Liver (tissue), 9 donors: ENCODE results near the gene KRT83. TPM values are rescaled to one million over a fixed set of nuclear protein-coding genes. Genes with fewer than 3 reads are reported as not detected.

Experiments used
- DNase-seq: peaks from one replicate; pipeline ENCODE4 v3.0.0-alpha.2; 2017; ENCODE audit warnings: low spot score
- H3K27ac ChIP-seq, 2 donors: one replicate each; pipeline ENCODE4 v1.7.0; 2013; ENCODE audit warnings: inconsistent platforms in 2 of 2, low read length in 2 of 2, control low read depth in 1 of 2, low read depth in 1 of 2, mild to moderate bottlenecking in 1 of 2
- H3K27me3 ChIP-seq, 4 donors: one replicate each; pipeline versions ENCODE4 v1.6.1 to v1.7.0; 2013; ENCODE audit warnings: low read length in 3 of 4, inconsistent platforms in 1 of 4, mild to moderate bottlenecking in 1 of 4, moderate library complexity in 1 of 4; ENCODE audit not compliant: control insufficient read depth in 4 of 4, insufficient read depth in 4 of 4
- H3K36me3 ChIP-seq, 4 donors: one replicate each; pipeline versions ENCODE4 v1.6.1 to v1.7.0; 2013; ENCODE audit warnings: low read length in 3 of 4, mild to moderate bottlenecking in 3 of 4, low read depth in 1 of 4, moderate library complexity in 1 of 4; ENCODE audit not compliant: control insufficient read depth in 4 of 4, insufficient read depth in 3 of 4
- H3K4me1 ChIP-seq, 4 donors: one replicate each; pipeline versions ENCODE4 v1.6.1 to v1.7.0; 2013; ENCODE audit warnings: low read length in 3 of 4, mild to moderate bottlenecking in 3 of 4, moderate library complexity in 1 of 4; ENCODE audit not compliant: control insufficient read depth in 4 of 4, insufficient read depth in 4 of 4
- H3K4me3 ChIP-seq, 3 donors: one replicate each; pipeline versions ENCODE4 v1.6.1 to v1.7.0; 2013; ENCODE audit warnings: low read length in 3 of 3, control low read depth in 1 of 3, low read depth in 1 of 3, mild to moderate bottlenecking in 1 of 3
- H3K9ac ChIP-seq, 2 donors: one replicate each; pipeline ENCODE4 v1.7.0; 2013; ENCODE audit warnings: low read length in 2 of 2, mild to moderate bottlenecking in 2 of 2, moderate library complexity in 2 of 2, control low read depth in 1 of 2, low read depth in 1 of 2
- H3K9me3 ChIP-seq, 4 donors: one replicate each; pipeline versions ENCODE4 v1.6.1 to v1.7.0; 2013; ENCODE audit warnings: low read length in 3 of 4; ENCODE audit not compliant: control insufficient read depth in 4 of 4
- EGR1 ChIP-seq, 2 donors: IDR thresholded peaks; 2 replicates each; pipeline ENCODE4 v1.6.1; 2016 to 2018; ENCODE audit warnings: antibody characterized with exemption in 2 of 2, low read depth in 2 of 2
- FOXA1 ChIP-seq: IDR thresholded peaks from 2 replicates; pipeline ENCODE4 v1.6.1; 2016; ENCODE audit warnings: antibody characterized with exemption
- FOXA2 ChIP-seq: IDR thresholded peaks from 2 replicates; pipeline ENCODE4 v1.6.1; 2016; ENCODE audit warnings: antibody characterized with exemption
- GABPA ChIP-seq, 2 donors: IDR thresholded peaks in 1 of 2; conservative IDR thresholded peaks in 1 of 2; 2 replicates each; pipeline ENCODE4 v1.6.1; 2016; ENCODE audit warnings: antibody characterized with exemption in 2 of 2, mild to moderate bottlenecking in 1 of 2, moderate library complexity in 1 of 2
- HNF4A ChIP-seq, 2 donors: conservative IDR thresholded peaks; 2 replicates each; pipeline ENCODE4 v1.6.1; 2016; ENCODE audit warnings: antibody characterized with exemption in 2 of 2, mild to moderate bottlenecking in 2 of 2
- HNF4G ChIP-seq: IDR thresholded peaks from 2 replicates; pipeline ENCODE4 v1.6.1; 2016; ENCODE audit warnings: antibody characterized with exemption
- JUND ChIP-seq, 2 donors: IDR thresholded peaks; 2 replicates each; pipeline ENCODE4 v1.6.1; 2016; ENCODE audit warnings: antibody characterized with exemption in 2 of 2
- RAD21 ChIP-seq, 2 donors: IDR thresholded peaks; 2 replicates each; pipeline ENCODE4 v1.6.1; 2016; ENCODE audit warnings: antibody characterized with exemption in 2 of 2, mild to moderate bottlenecking in 2 of 2
- RXRA ChIP-seq, 2 donors: IDR thresholded peaks; 2 replicates each; pipeline ENCODE4 v1.6.1; 2017 to 2018; ENCODE audit warnings: antibody characterized with exemption in 2 of 2, mild to moderate bottlenecking in 1 of 2
- SP1 ChIP-seq: IDR thresholded peaks from 2 replicates; pipeline ENCODE4 v1.6.1; 2018; ENCODE audit warnings: antibody characterized with exemption, mild to moderate bottlenecking
- TAF1 ChIP-seq: conservative IDR thresholded peaks from 2 replicates; pipeline ENCODE4 v1.6.1; 2016; ENCODE audit warnings: antibody characterized with exemption, mild to moderate bottlenecking
- YY1 ChIP-seq: IDR thresholded peaks from 2 replicates; pipeline ENCODE4 v1.6.1; 2016; ENCODE audit warnings: antibody characterized with exemption, mild to moderate bottlenecking
- WGBS: extraction: QIAGEN DNeasy Blood & Tissue Kit; methylation state at CpG from one replicate; pipeline ENCODE4 v1.1.7; 2013; 5-methylcytosine and 5-hydroxymethylcytosine counted together
- polyA plus RNA-seq, 2 donors: library from polyadenylated mRNA; stranded (reverse) in 1 of 2; unstranded in 1 of 2; fragments of 200-250 nt in 1 of 2; fragments of >200 nt in 1 of 2; fragmentation: Nextera tagmentation in 1 of 2; extraction: Ambion mirVana in 1 of 2; gene quantifications; one replicate each; pipeline versions ENCODE4 v1.2.1 to v1.2.3, GENCODE V29; 2013 to 2015
- total RNA-seq, 2 donors: library from RNA; depleted of rRNA; stranded (reverse); fragments of >200 nt; gene quantifications; one replicate each; pipeline ENCODE4 v1.2.3, GENCODE V29; 2014
- TF ChIP-seq, protein P1 (sequence below): IDR thresholded peaks from 2 replicates; pipeline ENCODE4 v1.6.1; 2016; ENCODE audit warnings: antibody characterized with exemption
- TF ChIP-seq, protein P2 (sequence below): IDR thresholded peaks from 2 replicates; pipeline ENCODE4 v1.6.1; 2016; ENCODE audit warnings: antibody characterized with exemption, mild to moderate bottlenecking
- TF ChIP-seq, protein P3 (sequence below): IDR thresholded peaks from 2 replicates; pipeline ENCODE4 v1.6.1; 2016; ENCODE audit warnings: antibody characterized with exemption
- TF ChIP-seq, protein P4 (sequence below): fragments of 150-350 bp; IDR thresholded peaks from 2 replicates; pipeline ENCODE4 v1.5.1; 2017; ENCODE audit warnings: improper control_type of control experiment, low read depth, low read length; ENCODE audit not compliant: missing input control
- donor health status: healthy.
- donor health status: healthy.
- donor health status: healthy.
- donor health status: healthy.
- donor health status: healthy.

KRT83 gene
- total and polyA plus RNA-seq, 4 donors = not detected

DNA sequence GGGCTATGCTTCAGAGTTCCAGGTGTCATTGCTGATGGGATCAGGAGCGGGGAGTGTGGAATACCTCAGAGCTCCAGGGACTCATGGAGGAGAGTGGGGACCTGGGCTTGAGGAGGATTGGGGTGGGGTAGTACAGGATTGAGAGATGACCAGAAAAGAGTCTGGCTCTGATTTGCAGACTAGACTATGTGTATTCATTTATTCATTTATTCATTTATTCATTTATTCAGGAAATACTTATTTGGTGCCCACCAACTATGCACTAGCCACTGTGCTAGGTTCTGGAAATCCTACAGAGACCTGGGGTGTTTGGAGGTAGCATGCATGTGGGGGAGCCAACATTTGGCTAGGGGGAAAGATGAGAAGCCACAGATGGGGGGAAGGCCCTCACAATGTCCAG is 871 bp upstream of the KRT83 start:
- Histone ChIP-seq H3K4me3 (no peak overlapping the region), H3K9ac (no peak overlapping the region), H3K36me3 (no peaks in the 10 kb centered on the region), H3K27ac (no peak overlapping the region), H3K4me1 (no peaks in the 10 kb centered on the region), H3K9me3 (no peaks in the 10 kb centered on the region), H3K27me3 (peaks cover 0 to 3% (median 1%) of the 10 kb centered on the region in 4 donors)
- TF ChIP-seq RXRA (IDR thresholded peaks at IDR 0.05) (no peak), TAF1 (no peak), RAD21 (IDR thresholded peaks at IDR 0.05) (no peak)
- TF ChIP-seq, protein P1, sequence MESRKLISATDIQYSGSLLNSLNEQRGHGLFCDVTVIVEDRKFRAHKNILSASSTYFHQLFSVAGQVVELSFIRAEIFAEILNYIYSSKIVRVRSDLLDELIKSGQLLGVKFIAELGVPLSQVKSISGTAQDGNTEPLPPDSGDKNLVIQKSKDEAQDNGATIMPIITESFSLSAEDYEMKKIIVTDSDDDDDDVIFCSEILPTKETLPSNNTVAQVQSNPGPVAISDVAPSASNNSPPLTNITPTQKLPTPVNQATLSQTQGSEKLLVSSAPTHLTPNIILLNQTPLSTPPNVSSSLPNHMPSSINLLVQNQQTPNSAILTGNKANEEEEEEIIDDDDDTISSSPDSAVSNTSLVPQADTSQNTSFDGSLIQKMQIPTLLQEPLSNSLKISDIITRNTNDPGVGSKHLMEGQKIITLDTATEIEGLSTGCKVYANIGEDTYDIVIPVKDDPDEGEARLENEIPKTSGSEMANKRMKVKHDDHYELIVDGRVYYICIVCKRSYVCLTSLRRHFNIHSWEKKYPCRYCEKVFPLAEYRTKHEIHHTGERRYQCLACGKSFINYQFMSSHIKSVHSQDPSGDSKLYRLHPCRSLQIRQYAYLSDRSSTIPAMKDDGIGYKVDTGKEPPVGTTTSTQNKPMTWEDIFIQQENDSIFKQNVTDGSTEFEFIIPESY = no peak
- TF ChIP-seq, protein P2, sequence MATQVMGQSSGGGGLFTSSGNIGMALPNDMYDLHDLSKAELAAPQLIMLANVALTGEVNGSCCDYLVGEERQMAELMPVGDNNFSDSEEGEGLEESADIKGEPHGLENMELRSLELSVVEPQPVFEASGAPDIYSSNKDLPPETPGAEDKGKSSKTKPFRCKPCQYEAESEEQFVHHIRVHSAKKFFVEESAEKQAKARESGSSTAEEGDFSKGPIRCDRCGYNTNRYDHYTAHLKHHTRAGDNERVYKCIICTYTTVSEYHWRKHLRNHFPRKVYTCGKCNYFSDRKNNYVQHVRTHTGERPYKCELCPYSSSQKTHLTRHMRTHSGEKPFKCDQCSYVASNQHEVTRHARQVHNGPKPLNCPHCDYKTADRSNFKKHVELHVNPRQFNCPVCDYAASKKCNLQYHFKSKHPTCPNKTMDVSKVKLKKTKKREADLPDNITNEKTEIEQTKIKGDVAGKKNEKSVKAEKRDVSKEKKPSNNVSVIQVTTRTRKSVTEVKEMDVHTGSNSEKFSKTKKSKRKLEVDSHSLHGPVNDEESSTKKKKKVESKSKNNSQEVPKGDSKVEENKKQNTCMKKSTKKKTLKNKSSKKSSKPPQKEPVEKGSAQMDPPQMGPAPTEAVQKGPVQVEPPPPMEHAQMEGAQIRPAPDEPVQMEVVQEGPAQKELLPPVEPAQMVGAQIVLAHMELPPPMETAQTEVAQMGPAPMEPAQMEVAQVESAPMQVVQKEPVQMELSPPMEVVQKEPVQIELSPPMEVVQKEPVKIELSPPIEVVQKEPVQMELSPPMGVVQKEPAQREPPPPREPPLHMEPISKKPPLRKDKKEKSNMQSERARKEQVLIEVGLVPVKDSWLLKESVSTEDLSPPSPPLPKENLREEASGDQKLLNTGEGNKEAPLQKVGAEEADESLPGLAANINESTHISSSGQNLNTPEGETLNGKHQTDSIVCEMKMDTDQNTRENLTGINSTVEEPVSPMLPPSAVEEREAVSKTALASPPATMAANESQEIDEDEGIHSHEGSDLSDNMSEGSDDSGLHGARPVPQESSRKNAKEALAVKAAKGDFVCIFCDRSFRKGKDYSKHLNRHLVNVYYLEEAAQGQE = no peak
- no peak for DNase-seq
- WGBS = 95% methylated on average over 1 of the region's 1 CpG

DNA sequence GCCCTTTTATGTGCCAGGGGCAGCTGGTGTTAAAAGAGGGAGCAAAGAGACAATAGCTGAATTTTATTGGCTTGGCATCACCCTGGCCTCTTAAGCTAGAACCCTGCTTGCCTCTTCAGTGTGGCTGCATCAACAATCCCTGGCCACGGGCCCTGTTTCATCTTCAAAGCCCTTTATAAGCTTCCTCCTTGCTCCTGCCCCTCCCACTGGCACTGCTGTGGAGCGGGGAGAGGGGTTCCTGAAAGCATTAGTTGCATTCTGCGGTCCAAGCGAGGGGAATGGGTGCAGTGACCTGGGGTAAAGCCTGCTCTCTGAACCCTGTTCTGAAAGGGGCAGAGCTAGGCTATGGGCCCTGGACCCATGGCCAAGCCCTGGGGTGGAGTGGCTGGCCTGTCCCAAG is 220 bp upstream of the KRT83 start:
- no peaks in the 10 kb centered on the region for H3K4me1 ChIP-seq
- no peak for DNase-seq

DNA sequence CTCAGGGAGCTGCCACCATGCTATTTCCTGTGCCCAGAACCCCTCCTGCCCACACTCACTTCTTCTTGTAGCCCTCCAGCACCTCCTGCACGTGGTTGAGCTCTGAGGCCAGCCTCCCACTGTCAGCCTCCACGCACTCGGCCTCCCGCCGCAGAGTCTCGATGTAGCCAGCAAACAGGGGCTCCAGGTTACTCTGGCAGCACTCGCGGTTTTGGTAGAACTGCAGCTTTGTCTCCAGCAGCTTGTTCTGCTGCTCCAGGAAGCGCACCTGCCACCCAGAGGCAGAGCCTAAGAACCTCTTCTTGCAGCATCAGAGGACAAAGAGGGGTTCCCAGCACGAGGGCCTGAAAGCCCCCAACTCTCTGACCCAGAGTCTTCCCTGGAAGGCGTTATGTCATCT is 2.1 kb downstream of the KRT83 start:
- H3K27me3 ChIP-seq = peaks cover 0 to 3% (median 1%) of the 10 kb centered on the region in 4 donors
- H3K27ac ChIP-seq = no peak overlapping the region
- 69% methylated on average over 11 of the region's 11 CpGs for WGBS
- H3K9me3 ChIP-seq = no peaks in the 10 kb centered on the region
- no peak overlapping the region for H3K4me3 ChIP-seq
- no peak overlapping the region for H3K9ac ChIP-seq
- no peak for DNase-seq
- no peaks in the 10 kb centered on the region for H3K36me3 ChIP-seq
- no peaks in the 10 kb centered on the region for H3K4me1 ChIP-seq
- TF ChIP-seq FOXA1 (no peak), EGR1 (IDR thresholded peaks at IDR 0.05; ENCODE audit: low read depth in 2 of 2) (no peak), SP1 (no peak), JUND (IDR thresholded peaks at IDR 0.05) (no peak), FOXA2 (no peak), RXRA (IDR thresholded peaks at IDR 0.05) (no peak), YY1 (no peak), HNF4G (no peak), HNF4A (conservative IDR thresholded peaks at IDR 0.05) (no peak), TAF1 (no peak)
- TF ChIP-seq, protein P1 = no peak
- TF ChIP-seq, protein P3, sequence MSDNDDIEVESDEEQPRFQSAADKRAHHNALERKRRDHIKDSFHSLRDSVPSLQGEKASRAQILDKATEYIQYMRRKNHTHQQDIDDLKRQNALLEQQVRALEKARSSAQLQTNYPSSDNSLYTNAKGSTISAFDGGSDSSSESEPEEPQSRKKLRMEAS = no peak
- TF ChIP-seq, protein P4, sequence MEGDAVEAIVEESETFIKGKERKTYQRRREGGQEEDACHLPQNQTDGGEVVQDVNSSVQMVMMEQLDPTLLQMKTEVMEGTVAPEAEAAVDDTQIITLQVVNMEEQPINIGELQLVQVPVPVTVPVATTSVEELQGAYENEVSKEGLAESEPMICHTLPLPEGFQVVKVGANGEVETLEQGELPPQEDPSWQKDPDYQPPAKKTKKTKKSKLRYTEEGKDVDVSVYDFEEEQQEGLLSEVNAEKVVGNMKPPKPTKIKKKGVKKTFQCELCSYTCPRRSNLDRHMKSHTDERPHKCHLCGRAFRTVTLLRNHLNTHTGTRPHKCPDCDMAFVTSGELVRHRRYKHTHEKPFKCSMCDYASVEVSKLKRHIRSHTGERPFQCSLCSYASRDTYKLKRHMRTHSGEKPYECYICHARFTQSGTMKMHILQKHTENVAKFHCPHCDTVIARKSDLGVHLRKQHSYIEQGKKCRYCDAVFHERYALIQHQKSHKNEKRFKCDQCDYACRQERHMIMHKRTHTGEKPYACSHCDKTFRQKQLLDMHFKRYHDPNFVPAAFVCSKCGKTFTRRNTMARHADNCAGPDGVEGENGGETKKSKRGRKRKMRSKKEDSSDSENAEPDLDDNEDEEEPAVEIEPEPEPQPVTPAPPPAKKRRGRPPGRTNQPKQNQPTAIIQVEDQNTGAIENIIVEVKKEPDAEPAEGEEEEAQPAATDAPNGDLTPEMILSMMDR = no peak

More for the DNA sequence above, 220 bp upstream of the KRT83 start:
- Histone ChIP-seq H3K9ac (no peak overlapping the region), H3K4me3 (no peak overlapping the region), H3K27ac (no peak overlapping the region), H3K27me3 (peaks cover 0 to 3% (median 1%) of the 10 kb centered on the region in 4 donors), H3K36me3 (no peaks in the 10 kb centered on the region), H3K9me3 (no peaks in the 10 kb centered on the region)
- WGBS = 71% methylated on average over 4 of the region's 4 CpGs
- TF ChIP-seq RXRA (IDR thresholded peaks at IDR 0.05) (no peak), YY1 (no peak), HNF4G (no peak), EGR1 (IDR thresholded peaks at IDR 0.05; ENCODE audit: low read depth in 2 of 2) (no peak), GABPA (IDR thresholded peaks at IDR 0.05 in 1 of 2, conservative IDR thresholded peaks at IDR 0.05 in 1 of 2) (no peak), FOXA2 (no peak)
